Esophagus squamous epithelium (tissue), 5 donors: ENCODE data around the gene TNNC2. TPM values are rescaled to one million over a fixed set of nuclear protein-coding genes. Genes with fewer than 3 reads are reported as not detected.

ENCODE experiments used
- DNase-seq: peaks from one replicate; lab custom pipeline; 2025; lab: John Stamatoyannopoulos, UW
- H3K27ac ChIP-seq, 4 donors: fragments of 200-600 bp; sonication (generic); one replicate each; pipeline ENCODE4 v1.5.1; 2016 to 2019; ENCODE audit warnings: mild to moderate bottlenecking in 1 of 4
- H3K27me3 ChIP-seq, 4 donors: fragments of 200-600 bp; sonication (generic); 1 replicate in 3 of 4; 2 replicates in 1 of 4; pipeline versions ENCODE4 v1.5.1 to v1.6.0; 2017 to 2021; ENCODE audit warnings: antibody characterized with exemption in 1 of 4
- H3K36me3 ChIP-seq, 3 donors: fragments of 200-600 bp; sonication (generic); one replicate each; pipeline ENCODE4 v1.5.1; 2016 to 2019
- H3K4me1 ChIP-seq, 3 donors: fragments of 200-600 bp; sonication (generic); one replicate each; pipeline ENCODE4 v1.5.1; 2017 to 2019
- H3K4me3 ChIP-seq, 4 donors: fragments of 200-600 bp; sonication (generic); 1 replicate in 3 of 4; 2 replicates in 1 of 4; pipeline ENCODE4 v1.5.1; 2016 to 2019; ENCODE audit warnings: mild to moderate bottlenecking in 2 of 4, moderate library complexity in 1 of 4
- H3K9me3 ChIP-seq, 3 donors: fragments of 200-600 bp; sonication (generic); one replicate each; pipeline ENCODE4 v1.5.1; 2016 to 2019
- POLR2A ChIP-seq, 4 donors: fragments of 450-650 bp; IDR thresholded peaks; one replicate each; pipeline ENCODE4 v1.6.1; 2017; ENCODE audit warnings: antibody characterized with exemption in 4 of 4, mild to moderate bottlenecking in 4 of 4, moderate library complexity in 3 of 4
- WGBS, 2 donors: methylation state at CpG; one replicate each; pipeline ENCODE4 v1.1.5; 2018; 5-methylcytosine and 5-hydroxymethylcytosine counted together
- intact Hi-C: fragments of 100-400 bp; cut with DNase I; formaldehyde crosslinking; loops from one replicate; pipeline ENCODE4 v1.15.0; 2022
- total RNA-seq, 4 donors: library from RNA; depleted of rRNA; stranded (reverse); fragments of >200 nt; gene quantifications; one replicate each; pipeline ENCODE4 v1.1.0, GENCODE V29; 2016
- TF ChIP-seq, protein P1 (sequence below), 6 experiments: fragments of 450-650 bp in 4 of 6; fragments of 200-600 bp in 2 of 6; sonication (generic) in 2 of 6; IDR thresholded peaks; one replicate each; pipeline ENCODE4 v1.5.1; 2016 to 2019; ENCODE audit warnings: antibody characterized with exemption in 6 of 6, mild to moderate bottlenecking in 4 of 6, moderate library complexity in 4 of 6
- donor health status: DM: yes; HTN: yes; CAD: no.

Gene TNNC2
- total RNA-seq, 4 donors from 2014 or later: 1.1 TPM; not detected in 3

DNA sequence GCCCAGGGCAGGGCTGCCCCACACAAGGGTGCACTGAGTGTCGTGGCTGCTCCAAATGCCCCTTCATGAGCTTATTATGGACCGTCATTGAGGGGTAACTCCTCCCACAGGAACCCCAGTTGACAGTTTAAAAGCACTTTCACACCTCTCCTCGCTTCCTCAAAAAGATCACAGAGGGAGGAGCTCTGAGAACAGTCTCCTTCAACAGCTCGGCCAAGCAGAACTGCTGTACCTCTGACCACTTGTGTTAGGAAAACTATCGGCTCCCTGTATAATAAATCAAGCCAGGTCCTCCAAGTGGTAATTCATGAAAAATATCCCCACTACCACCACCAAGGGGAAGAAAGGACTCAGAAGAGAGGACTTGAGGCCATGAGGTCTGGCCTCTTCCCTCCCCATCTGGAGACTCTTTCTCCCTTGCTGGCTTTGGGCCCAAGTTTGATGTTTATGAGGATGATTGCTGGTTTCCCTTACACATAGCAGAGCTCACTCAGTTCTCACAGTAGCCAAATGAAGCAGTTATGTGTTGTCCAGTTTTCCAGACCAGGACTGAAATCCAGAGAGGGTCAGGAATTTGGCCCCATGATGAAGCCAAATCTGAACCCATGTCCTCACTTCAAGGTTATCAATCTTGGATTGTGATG is 15.2 kb upstream of the TNNC2 start:
- intact Hi-C loops: no loop called here
- Histone ChIP-seq H3K27ac (peak overlapping the region; percentile 5 to 59 (median 31)), H3K4me3 (no peak overlapping the region), H3K4me1 (peaks cover 0 to 39% (median 0%) of the 10 kb centered on the region in 3 donors), H3K27me3 (no peaks in the 10 kb centered on the region), H3K36me3 (peaks cover 22 to 98% (median 28%) of the 10 kb centered on the region in 3 donors), H3K9me3 (no peaks in the 10 kb centered on the region)
- 53 to 59% methylated on average over 2 of the region's 5 CpGs for WGBS, 2 donors
- no peak for DNase-seq
- TF ChIP-seq, protein P1, sequence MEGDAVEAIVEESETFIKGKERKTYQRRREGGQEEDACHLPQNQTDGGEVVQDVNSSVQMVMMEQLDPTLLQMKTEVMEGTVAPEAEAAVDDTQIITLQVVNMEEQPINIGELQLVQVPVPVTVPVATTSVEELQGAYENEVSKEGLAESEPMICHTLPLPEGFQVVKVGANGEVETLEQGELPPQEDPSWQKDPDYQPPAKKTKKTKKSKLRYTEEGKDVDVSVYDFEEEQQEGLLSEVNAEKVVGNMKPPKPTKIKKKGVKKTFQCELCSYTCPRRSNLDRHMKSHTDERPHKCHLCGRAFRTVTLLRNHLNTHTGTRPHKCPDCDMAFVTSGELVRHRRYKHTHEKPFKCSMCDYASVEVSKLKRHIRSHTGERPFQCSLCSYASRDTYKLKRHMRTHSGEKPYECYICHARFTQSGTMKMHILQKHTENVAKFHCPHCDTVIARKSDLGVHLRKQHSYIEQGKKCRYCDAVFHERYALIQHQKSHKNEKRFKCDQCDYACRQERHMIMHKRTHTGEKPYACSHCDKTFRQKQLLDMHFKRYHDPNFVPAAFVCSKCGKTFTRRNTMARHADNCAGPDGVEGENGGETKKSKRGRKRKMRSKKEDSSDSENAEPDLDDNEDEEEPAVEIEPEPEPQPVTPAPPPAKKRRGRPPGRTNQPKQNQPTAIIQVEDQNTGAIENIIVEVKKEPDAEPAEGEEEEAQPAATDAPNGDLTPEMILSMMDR (IDR thresholded peaks at IDR 0.05): no peak

DNA sequence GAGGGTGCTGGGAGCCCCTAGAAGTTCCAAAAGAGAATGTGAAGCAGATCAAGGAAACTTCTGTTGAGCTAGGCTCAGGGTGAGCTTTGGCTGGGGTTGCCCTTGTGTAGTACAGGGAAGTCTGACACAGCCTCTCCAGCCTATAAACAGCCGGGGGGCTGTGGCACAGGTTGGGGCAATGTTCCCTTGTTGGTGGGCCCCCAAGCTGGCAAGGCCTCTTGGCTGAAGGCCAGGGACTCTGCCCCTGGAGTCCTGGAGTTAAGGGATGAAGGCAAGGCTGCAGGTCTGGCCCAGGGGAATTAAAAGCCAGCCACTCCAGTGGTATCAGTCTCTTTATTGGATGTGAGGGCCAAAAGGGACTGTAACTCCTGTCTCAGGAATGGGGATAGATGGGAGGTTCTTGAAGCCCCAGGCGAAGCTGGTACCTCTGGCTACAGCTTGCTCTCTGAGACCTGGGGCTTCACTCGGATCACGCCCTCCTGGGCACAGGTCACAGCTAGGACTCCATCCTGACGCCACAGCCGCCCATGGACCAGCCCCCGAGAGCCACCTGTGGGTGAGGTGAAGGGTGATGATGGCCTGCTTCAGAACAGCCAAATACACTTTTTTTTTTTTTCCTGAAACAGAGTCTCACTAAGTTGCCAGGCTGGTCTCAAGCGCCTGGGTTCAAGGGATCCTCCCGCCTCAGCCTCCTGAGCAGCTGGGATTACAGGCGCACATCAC is 14.5 kb upstream of the TNNC2 start:
- 91% methylated on average over 7 to 9 of the region's 10 CpGs for WGBS, 2 donors
- DNase-seq: no peak
- intact Hi-C loops: no loop called here
- H3K4me3 ChIP-seq: no peak overlapping the region
- peaks cover 0 to 47% (median 5%) of the 10 kb centered on the region in 3 donors for H3K4me1 ChIP-seq
- H3K9me3 ChIP-seq: no peaks in the 10 kb centered on the region
- H3K36me3 ChIP-seq: peaks cover 22 to 98% (median 28%) of the 10 kb centered on the region in 3 donors
- H3K27ac ChIP-seq: peak overlapping the region in 3 of 4 donors; percentile 5 to 59 (median 57)
- H3K27me3 ChIP-seq: no peaks in the 10 kb centered on the region
- no peak for TF ChIP-seq POLR2A (IDR thresholded peaks at IDR 0.05)
- TF ChIP-seq, protein P1 (IDR thresholded peaks at IDR 0.05): no peak

DNA sequence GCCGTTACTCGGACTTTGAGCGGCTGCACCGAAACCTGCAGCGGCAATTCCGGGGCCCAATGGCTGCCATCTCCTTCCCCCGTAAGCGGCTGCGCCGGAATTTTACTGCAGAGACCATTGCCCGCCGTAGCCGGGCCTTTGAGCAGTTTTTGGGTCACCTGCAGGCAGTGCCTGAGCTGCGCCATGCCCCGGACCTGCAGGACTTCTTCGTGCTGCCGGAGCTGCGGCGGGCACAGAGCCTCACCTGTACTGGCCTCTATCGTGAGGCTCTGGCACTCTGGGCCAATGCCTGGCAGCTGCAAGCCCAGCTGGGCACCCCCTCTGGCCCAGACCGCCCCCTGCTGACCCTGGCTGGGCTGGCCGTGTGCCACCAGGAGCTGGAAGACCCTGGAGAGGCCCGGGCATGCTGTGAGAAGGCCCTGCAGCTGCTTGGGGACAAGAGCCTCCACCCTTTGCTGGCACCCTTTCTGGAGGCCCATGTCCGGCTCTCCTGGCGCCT is 13.6 kb upstream of the TNNC2 start:
- intact Hi-C loops: no loop called here
- Histone ChIP-seq H3K4me1 (peaks cover 3 to 55% (median 9%) of the 10 kb centered on the region in 3 donors), H3K9me3 (no peaks in the 10 kb centered on the region), H3K36me3 (peaks cover 22 to 90% (median 23%) of the 10 kb centered on the region in 3 donors), H3K27me3 (no peaks in the 10 kb centered on the region), H3K4me3 (no peak overlapping the region), H3K27ac (peak overlapping the region in 1 of 4 donors; percentile 5)
- TF ChIP-seq POLR2A (IDR thresholded peaks at IDR 0.05): no peak
- TF ChIP-seq, protein P1 (IDR thresholded peaks at IDR 0.05): no peak
- no peak for DNase-seq
- 87 to 93% methylated on average over 11 to 14 of the region's 25 CpGs for WGBS, 2 donors

DNA sequence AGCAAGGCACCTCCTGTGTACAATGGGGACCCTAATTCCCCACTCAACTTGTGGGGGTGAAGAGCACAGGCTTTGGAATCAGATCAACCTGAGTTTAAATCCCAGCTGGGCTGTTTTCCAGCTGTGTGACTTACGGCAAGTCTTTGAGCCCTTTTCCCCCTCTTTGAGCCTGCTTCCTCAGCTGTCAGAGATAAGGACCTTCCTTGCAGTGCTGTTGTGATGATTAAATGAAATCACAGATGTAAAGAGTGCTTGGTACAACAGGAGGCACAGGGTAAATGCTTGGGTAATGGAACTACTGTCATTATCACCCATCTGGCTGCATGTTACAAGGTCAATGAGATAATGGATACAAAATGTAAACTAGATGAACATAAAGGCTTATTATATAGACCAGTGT is 9.7 kb upstream of the TNNC2 start:
- DNase-seq: no peak
- no peak for TF ChIP-seq POLR2A (IDR thresholded peaks at IDR 0.05)
- peak overlapping the region in 1 of 4 donors; percentile 30 for H3K4me3 ChIP-seq
- intact Hi-C loops: no loop called here
- H3K4me1 ChIP-seq: peaks cover 30 to 67% (median 33%) of the 10 kb centered on the region in 3 donors
- peak overlapping the region in 3 of 4 donors; percentile 14 to 88 (median 58) for H3K27ac ChIP-seq
- WGBS, 2 donors: 0 to 86% methylated on average over 1 of the region's 1 CpG
- H3K27me3 ChIP-seq: no peaks in the 10 kb centered on the region
- H3K36me3 ChIP-seq: peaks cover 7 to 51% (median 9%) of the 10 kb centered on the region in 3 donors
- no peaks in the 10 kb centered on the region for H3K9me3 ChIP-seq

DNA sequence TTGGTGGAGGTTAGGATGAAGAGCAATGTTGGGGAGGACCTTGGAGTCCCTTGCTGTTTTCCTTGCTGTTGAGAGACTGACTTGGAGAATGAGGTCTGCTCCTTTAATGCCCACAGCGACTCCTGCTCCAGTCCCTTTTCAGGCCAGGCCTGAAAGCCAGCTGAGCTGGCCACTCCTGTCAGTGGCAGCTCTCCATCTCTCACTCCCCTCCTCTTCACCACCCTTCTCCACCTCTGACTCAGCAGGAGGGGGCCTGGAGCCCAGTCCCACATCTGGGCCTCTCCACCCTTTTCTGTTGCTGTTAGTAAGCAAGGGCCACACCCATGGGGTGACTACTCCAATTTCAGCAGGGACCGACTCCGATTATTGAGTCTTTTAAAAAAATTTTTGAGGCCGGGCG is 8.7 kb upstream of the TNNC2 start:
- no peak for DNase-seq
- TF ChIP-seq POLR2A (IDR thresholded peaks at IDR 0.05): no peak
- TF ChIP-seq, protein P1 (IDR thresholded peaks at IDR 0.05): no peak
- Histone ChIP-seq H3K27me3 (no peaks in the 10 kb centered on the region), H3K9me3 (no peaks in the 10 kb centered on the region), H3K4me3 (peak overlapping the region in 3 of 4 donors; percentile 58 to 85 (median 71)), H3K27ac (peak overlapping the region; percentile 88 to 95 (median 91)), H3K4me1 (peaks cover 30 to 58% (median 33%) of the 10 kb centered on the region in 3 donors), H3K36me3 (peaks cover 4 to 41% (median 8%) of the 10 kb centered on the region in 3 donors)
- intact Hi-C loops: no loop called here
- WGBS, 2 donors: 40 to 43% methylated on average over 2 to 3 of the region's 5 CpGs
